ENCODE data around the gene FBXL16.

Gene FBXL16

DNA sequence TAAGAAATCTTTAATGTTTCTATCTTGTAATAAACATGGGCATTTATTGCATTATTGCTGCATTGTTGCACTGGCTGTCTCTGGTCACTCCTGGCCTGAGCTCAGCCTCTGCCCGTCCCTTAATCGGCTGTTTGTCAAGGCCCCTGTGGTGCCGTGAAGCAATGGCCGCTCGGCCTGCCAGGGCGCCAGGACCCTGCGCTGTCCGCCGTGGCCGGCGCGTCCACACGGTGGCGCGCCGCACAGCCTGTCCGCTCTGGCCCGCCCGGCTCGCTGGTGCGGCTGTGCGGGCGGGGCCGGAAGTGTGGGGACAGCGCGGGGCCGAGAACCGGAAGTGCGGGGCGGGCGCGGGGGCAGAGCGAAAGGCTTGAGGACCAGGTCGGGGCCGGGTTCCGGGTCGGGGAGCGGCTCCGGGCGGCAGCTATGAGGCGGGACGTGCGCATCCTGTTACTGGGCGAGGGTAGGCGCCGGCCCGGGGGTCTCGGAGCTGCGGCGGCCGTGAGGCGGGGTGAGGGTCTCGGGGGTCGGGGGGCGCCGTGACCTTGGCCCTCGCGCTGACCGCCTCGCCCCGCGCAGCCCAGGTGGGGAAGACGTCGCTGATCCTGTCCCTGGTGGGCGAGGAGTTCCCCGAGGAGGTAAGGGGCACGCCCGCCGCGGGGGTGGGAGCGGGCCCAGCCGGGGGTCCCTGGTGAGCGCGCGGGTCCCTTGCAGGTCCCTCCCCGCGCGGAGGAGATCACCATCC lies 37.7 kb downstream of the FBXL16 start, which contains the start of gene RHOT2:
Gene RHOT2 (plus strand): TSS at position 353 of the 739 bp plus-strand sequence. CDS start 68 bp downstream, at position 421.
- Histone ChIP-seq H3K4me3 (ENCODE audit: low read length) (peak within 1 kb of the TSS; percentile 93), H3K4me2 (ENCODE audit: low read depth, low read length) (peak within 1 kb of the TSS; percentile 87), H4K20me1 (ENCODE audit: insufficient read depth, low read length) (no peaks in the 10 kb centered on the region), H3K4me1 (ENCODE audit: low read length) (peaks cover 11% of the 10 kb centered on the region; the same call in 1 of the 2 replicates), H3K9me2 (replicated peaks; ENCODE audit: insufficient read depth, low read length) (no peaks in the 10 kb centered on the region), H3K9ac (ENCODE audit: low read length) (peak within 1 kb of the TSS; percentile 95), H3K36me3 (replicated peaks; ENCODE audit: insufficient read depth, low read length) (no peaks in the 10 kb centered on the region; the same call in 1 of the 2 replicates), H3K79me2 (ENCODE audit: low read length) (peaks cover 24% of the 10 kb centered on the region), H3K27ac (ENCODE audit: low read length) (peak within 1 kb of the TSS; percentile 2; the same call in 1 of the 2 replicates), H2AFZ (ENCODE audit: low read length) (peak within 1 kb of the TSS; percentile 63), H3K27me3 (replicated peaks; ENCODE audit: insufficient read depth, low read length) (no peaks in the 10 kb centered on the region), H3F3A (ENCODE audit: insufficient read depth, low read length) (no peaks in the 10 kb centered on the region), H3K9me3 (replicated peaks; ENCODE audit: insufficient read depth, low read length) (no peaks in the 10 kb centered on the region)
- peak; percentile 95 for DNase-seq
- TF ChIP-seq, protein P1, sequence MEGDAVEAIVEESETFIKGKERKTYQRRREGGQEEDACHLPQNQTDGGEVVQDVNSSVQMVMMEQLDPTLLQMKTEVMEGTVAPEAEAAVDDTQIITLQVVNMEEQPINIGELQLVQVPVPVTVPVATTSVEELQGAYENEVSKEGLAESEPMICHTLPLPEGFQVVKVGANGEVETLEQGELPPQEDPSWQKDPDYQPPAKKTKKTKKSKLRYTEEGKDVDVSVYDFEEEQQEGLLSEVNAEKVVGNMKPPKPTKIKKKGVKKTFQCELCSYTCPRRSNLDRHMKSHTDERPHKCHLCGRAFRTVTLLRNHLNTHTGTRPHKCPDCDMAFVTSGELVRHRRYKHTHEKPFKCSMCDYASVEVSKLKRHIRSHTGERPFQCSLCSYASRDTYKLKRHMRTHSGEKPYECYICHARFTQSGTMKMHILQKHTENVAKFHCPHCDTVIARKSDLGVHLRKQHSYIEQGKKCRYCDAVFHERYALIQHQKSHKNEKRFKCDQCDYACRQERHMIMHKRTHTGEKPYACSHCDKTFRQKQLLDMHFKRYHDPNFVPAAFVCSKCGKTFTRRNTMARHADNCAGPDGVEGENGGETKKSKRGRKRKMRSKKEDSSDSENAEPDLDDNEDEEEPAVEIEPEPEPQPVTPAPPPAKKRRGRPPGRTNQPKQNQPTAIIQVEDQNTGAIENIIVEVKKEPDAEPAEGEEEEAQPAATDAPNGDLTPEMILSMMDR (IDR thresholded peaks at IDR 0.05; ENCODE audit: low read length): peak; percentile 92
- TF ChIP-seq EZH2phosphoT487 (IDR thresholded peaks at IDR 0.05; ENCODE audit: low read length): no peak

DNA sequence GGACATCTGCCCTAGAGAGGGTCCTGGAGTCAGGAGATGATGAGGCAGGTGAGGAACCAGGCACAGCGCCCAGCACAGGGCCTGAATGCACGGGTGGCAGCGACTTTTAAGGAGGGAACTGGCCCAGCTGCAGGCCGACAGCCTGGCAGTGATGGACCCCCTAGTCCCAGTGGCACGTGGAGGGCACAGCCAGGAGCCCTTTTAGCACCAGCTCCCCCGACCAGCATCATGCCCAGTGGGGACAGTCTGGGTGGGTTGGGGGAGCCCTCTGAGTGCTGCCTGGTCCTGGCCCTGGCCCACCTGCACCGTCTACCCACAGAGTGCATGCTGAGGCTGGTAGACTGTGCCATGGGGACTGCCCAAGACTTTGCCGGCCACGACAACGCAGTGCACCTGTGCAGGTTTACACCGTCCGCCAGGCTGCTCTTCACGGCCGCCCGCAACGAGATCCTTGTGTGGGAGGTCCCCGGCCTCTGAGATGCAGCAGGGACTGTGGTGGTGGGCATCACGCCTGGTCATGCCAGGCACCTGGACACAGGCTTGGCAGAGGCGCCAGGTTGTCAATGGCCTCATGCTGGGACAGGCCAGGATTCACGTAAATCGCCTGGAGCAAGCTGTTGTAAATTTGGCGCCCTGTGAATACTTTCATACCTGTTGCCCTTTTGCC lies 38.4 kb downstream of the FBXL16 start:
- Histone ChIP-seq H3F3A (ENCODE audit: insufficient read depth, low read length) (no peaks in the 10 kb centered on the region), H3K4me3 (ENCODE audit: low read length) (no peak overlapping the region), H3K4me1 (ENCODE audit: low read length) (peaks cover 11% of the 10 kb centered on the region; the same call in 1 of the 2 replicates), H3K27ac (ENCODE audit: low read length) (peak overlapping the region; percentile 2; the same call in 1 of the 2 replicates), H2AFZ (ENCODE audit: low read length) (peak overlapping the region; percentile 46), H3K36me3 (replicated peaks; ENCODE audit: insufficient read depth, low read length) (no peaks in the 10 kb centered on the region; the same call in 1 of the 2 replicates), H3K27me3 (replicated peaks; ENCODE audit: insufficient read depth, low read length) (no peaks in the 10 kb centered on the region), H3K9me3 (replicated peaks; ENCODE audit: insufficient read depth, low read length) (no peaks in the 10 kb centered on the region), H3K79me2 (ENCODE audit: low read length) (peaks cover 24% of the 10 kb centered on the region), H3K9ac (ENCODE audit: low read length) (peak overlapping the region; percentile 12; the same call in 1 of the 2 replicates), H4K20me1 (ENCODE audit: insufficient read depth, low read length) (no peaks in the 10 kb centered on the region), H3K9me2 (replicated peaks; ENCODE audit: insufficient read depth, low read length) (no peaks in the 10 kb centered on the region), H3K4me2 (ENCODE audit: low read depth, low read length) (peak overlapping the region; percentile 29; the same call in 1 of the 2 replicates)
- TF ChIP-seq, protein P1 (IDR thresholded peaks at IDR 0.05; ENCODE audit: low read length): no peak
- TF ChIP-seq EZH2 (optimal IDR thresholded peaks at IDR 0.05; ENCODE audit: low read depth, low read length) (no peak), EZH2phosphoT487 (IDR thresholded peaks at IDR 0.05; ENCODE audit: low read length) (no peak)
- DNase-seq: no peak

DNA sequence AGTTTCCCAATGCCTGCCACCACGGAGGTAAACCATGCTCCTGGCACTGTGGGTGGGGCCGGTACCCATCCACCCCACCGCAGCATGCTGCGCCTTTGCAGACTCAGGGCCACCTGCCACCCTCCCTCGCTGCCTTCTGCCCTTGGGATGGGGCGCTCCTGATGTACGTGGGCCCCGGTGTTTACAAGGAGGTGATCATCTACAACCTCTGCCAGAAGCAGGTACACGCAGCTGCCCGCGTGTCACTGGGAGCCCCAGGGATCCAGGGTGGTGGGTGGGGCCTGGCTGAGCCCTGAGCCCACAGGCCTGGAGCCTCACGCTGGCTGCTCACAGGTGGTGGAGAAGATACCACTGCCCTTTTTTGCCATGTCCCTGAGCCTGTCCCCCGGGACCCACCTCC lies 39.0 kb downstream of the FBXL16 start:
- Histone ChIP-seq H3K4me1 (ENCODE audit: low read length) (peaks cover 11% of the 10 kb centered on the region; the same call in 1 of the 2 replicates), H3K27me3 (replicated peaks; ENCODE audit: insufficient read depth, low read length) (no peaks in the 10 kb centered on the region), H3K9ac (ENCODE audit: low read length) (no peak overlapping the region), H3K4me2 (ENCODE audit: low read depth, low read length) (no peak overlapping the region), H3K9me2 (replicated peaks; ENCODE audit: insufficient read depth, low read length) (no peaks in the 10 kb centered on the region), H3F3A (ENCODE audit: insufficient read depth, low read length) (no peaks in the 10 kb centered on the region), H4K20me1 (ENCODE audit: insufficient read depth, low read length) (no peaks in the 10 kb centered on the region), H3K9me3 (replicated peaks; ENCODE audit: insufficient read depth, low read length) (no peaks in the 10 kb centered on the region), H2AFZ (ENCODE audit: low read length) (no peak overlapping the region), H3K36me3 (replicated peaks; ENCODE audit: insufficient read depth, low read length) (no peaks in the 10 kb centered on the region), H3K4me3 (ENCODE audit: low read length) (no peak overlapping the region), H3K27ac (ENCODE audit: low read length) (no peak overlapping the region), H3K79me2 (ENCODE audit: low read length) (peaks cover 24% of the 10 kb centered on the region)
- no peak for DNase-seq
- TF ChIP-seq, protein P1 (IDR thresholded peaks at IDR 0.05; ENCODE audit: low read length): no peak
- no peak for TF ChIP-seq EZH2 (optimal IDR thresholded peaks at IDR 0.05; ENCODE audit: low read depth, low read length)
- no peak for TF ChIP-seq EZH2phosphoT487 (IDR thresholded peaks at IDR 0.05; ENCODE audit: low read length)
